Endothelial cell (in vitro differentiated cells): ENCODE data around the gene SERPINF2. TPM values are rescaled to one million over a fixed set of nuclear protein-coding genes. Genes with fewer than 3 reads are reported as not detected.

Experiments
- DNase-seq: peaks from one replicate; pipeline ENCODE4 v3.0.0; 2021; ENCODE audit warnings: low spot score
- H3K27ac Mint-ChIP-seq: one replicate; pipeline ENCODE4 v1.8.0; 2021; ENCODE audit warnings: mixed read lengths, inconsistent platforms; ENCODE audit not compliant: unreplicated experiment
- H3K27me3 Mint-ChIP-seq: one replicate; pipeline ENCODE4 v1.8.0; 2021; ENCODE audit warnings: mild to moderate bottlenecking, moderate library complexity, mixed read lengths, inconsistent platforms; ENCODE audit not compliant: unreplicated experiment
- H3K36me3 Mint-ChIP-seq: one replicate; pipeline ENCODE4 v1.8.0; 2021; ENCODE audit warnings: mild to moderate bottlenecking, low read depth, mixed read lengths, inconsistent platforms; ENCODE audit not compliant: unreplicated experiment
- H3K4me1 Mint-ChIP-seq: one replicate; pipeline ENCODE4 v1.8.0; 2021; ENCODE audit warnings: mild to moderate bottlenecking, mixed read lengths, inconsistent platforms; ENCODE audit not compliant: unreplicated experiment
- H3K4me3 Mint-ChIP-seq: one replicate; pipeline ENCODE4 v1.8.0; 2021; ENCODE audit warnings: mild to moderate bottlenecking, mixed read lengths, inconsistent platforms; ENCODE audit not compliant: unreplicated experiment
- H3K9me3 Mint-ChIP-seq: one replicate; pipeline ENCODE4 v1.8.0; 2021; ENCODE audit warnings: mixed read lengths, inconsistent platforms; ENCODE audit not compliant: unreplicated experiment
- total RNA-seq: library from RNA; stranded (reverse); fragmentation: NEBNext Ultra II Directional; extraction: Animal tissue kit (Norgen Biotek cat#: 25700); gene quantifications from one replicate; pipeline ENCODE4 v1.2.1, GENCODE V29; 2021; ENCODE audit not compliant: unreplicated experiment
- TF ChIP-seq, protein P1 (sequence below): fragments of 200-600 bp; sonication (generic); IDR thresholded peaks from one replicate; pipeline ENCODE4 v1.5.0; 2021; ENCODE audit warnings: antibody characterized with exemption; ENCODE audit not compliant: unreplicated experiment

SERPINF2 gene
- total RNA-seq, 1 donor from 2014 or later: 0.56 TPM

GRCh38 chr17:1800240-1800639 lies 57.6 kb downstream of the SERPINF2 start:
- no peaks in the 10 kb centered on the region for H3K27me3 Mint-ChIP-seq
- peaks cover 7% of the 10 kb centered on the region for H3K36me3 Mint-ChIP-seq
- DNase-seq: no peak
- TF ChIP-seq, protein P1, sequence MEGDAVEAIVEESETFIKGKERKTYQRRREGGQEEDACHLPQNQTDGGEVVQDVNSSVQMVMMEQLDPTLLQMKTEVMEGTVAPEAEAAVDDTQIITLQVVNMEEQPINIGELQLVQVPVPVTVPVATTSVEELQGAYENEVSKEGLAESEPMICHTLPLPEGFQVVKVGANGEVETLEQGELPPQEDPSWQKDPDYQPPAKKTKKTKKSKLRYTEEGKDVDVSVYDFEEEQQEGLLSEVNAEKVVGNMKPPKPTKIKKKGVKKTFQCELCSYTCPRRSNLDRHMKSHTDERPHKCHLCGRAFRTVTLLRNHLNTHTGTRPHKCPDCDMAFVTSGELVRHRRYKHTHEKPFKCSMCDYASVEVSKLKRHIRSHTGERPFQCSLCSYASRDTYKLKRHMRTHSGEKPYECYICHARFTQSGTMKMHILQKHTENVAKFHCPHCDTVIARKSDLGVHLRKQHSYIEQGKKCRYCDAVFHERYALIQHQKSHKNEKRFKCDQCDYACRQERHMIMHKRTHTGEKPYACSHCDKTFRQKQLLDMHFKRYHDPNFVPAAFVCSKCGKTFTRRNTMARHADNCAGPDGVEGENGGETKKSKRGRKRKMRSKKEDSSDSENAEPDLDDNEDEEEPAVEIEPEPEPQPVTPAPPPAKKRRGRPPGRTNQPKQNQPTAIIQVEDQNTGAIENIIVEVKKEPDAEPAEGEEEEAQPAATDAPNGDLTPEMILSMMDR: no peak
- no peak overlapping the region for H3K4me3 Mint-ChIP-seq
- no peak overlapping the region for H3K27ac Mint-ChIP-seq
- no peaks in the 10 kb centered on the region for H3K4me1 Mint-ChIP-seq
- H3K9me3 Mint-ChIP-seq: no peaks in the 10 kb centered on the region

DNA sequence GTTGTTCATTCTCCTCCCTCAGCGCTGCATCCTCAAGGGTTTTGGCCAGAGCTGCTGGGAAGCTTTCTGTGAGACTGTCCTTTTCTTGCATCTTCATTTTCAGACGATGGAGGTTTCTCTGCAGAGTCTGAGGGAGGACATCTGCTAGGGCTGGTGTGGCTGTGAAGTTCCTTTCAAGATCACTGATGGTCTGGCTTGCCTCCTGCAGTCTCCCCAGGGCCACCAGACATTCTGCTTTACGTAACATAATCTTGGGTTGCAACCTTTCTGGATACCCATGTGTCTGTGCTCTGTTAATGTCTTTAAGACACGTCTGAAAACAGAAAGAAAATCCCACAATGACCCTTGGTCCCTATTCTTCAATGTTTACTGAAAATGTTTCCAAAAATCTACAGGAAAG lies 58.0 kb downstream of the SERPINF2 start:
- TF ChIP-seq, protein P1: no peak
- no peaks in the 10 kb centered on the region for H3K4me1 Mint-ChIP-seq
- no peak overlapping the region for H3K27ac Mint-ChIP-seq
- H3K36me3 Mint-ChIP-seq: peaks cover 7% of the 10 kb centered on the region
- H3K4me3 Mint-ChIP-seq: no peak overlapping the region
- H3K9me3 Mint-ChIP-seq: no peaks in the 10 kb centered on the region
- no peaks in the 10 kb centered on the region for H3K27me3 Mint-ChIP-seq
- no peak for DNase-seq

DNA sequence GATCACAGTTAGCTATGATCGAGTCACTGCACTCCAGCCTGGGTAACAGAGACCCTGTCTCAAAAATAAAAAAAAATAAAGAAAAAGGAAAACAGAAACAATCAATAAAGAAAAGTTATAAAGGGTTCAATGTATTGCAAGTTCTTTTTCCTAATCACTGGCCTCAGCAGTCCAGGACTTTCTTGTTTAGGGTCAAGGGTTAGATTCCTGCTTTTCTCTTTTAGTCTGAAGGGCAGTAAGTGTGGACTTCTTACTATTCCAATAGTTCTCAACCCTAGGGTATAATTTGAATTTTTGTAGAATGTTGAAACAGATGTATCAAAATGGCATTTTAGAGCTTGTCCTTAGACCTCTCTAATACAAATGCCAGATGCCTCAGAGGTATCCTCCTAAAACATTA lies 59.8 kb downstream of the SERPINF2 start:
- peaks cover 7% of the 10 kb centered on the region for H3K36me3 Mint-ChIP-seq

GRCh38 chr17:1803280-1803679 lies 60.6 kb downstream of the SERPINF2 start:
- TF ChIP-seq, protein P1: no peak
- Mint-ChIP-seq H3K36me3 (peaks cover 7% of the 10 kb centered on the region), H3K27me3 (no peaks in the 10 kb centered on the region), H3K4me3 (no peak overlapping the region), H3K27ac (no peak overlapping the region), H3K4me1 (no peaks in the 10 kb centered on the region), H3K9me3 (no peaks in the 10 kb centered on the region)
- DNase-seq: no peak

More for the DNA sequence above, 59.8 kb downstream of the SERPINF2 start:
- DNase-seq: no peak
- Mint-ChIP-seq H3K27me3 (no peaks in the 10 kb centered on the region), H3K9me3 (no peaks in the 10 kb centered on the region), H3K4me1 (no peaks in the 10 kb centered on the region), H3K4me3 (no peak overlapping the region), H3K27ac (no peak overlapping the region)
- TF ChIP-seq, protein P1: no peak

Other genes starting within 250 kb of the SERPINF2 start
- 40.9 TPM for gene INPP5K, start 226.3 kb upstream of the SERPINF2 start, total RNA-seq
- 215 TPM for gene PITPNA, start 180.1 kb upstream of the SERPINF2 start, total RNA-seq
- gene SLC43A2, start 114.0 kb upstream of the SERPINF2 start, total RNA-seq: 71.4 TPM
- 289 TPM for gene SCARF1, start 97.1 kb upstream of the SERPINF2 start, total RNA-seq
- 14.2 TPM for gene RILP, start 93.0 kb upstream of the SERPINF2 start, total RNA-seq
- gene PRPF8, start 58.0 kb upstream of the SERPINF2 start, total RNA-seq: 295 TPM
- gene TLCD2, start 32.5 kb upstream of the SERPINF2 start, total RNA-seq: 4.4 TPM
- gene WDR81, start 18.2 kb upstream of the SERPINF2 start, total RNA-seq: 20.0 TPM
- 0.77 TPM for gene SERPINF1, start 19.2 kb downstream of the SERPINF2 start, total RNA-seq
- gene SMYD4, start 87.0 kb downstream of the SERPINF2 start, total RNA-seq: 19.3 TPM
- gene RPA1, start 87.1 kb downstream of the SERPINF2 start, total RNA-seq: 105 TPM